ENCODE data around the gene SMCO4.
A peak's percentile ranks its signal among the peaks of the same experiment; 100 is the strongest.
"Not testable (repeated sequence)": the region's sequence is repeated elsewhere in the genome, so short reads cannot be mapped to it uniquely, and the experiment has no call there.

The SMCO4 gene

DNA sequence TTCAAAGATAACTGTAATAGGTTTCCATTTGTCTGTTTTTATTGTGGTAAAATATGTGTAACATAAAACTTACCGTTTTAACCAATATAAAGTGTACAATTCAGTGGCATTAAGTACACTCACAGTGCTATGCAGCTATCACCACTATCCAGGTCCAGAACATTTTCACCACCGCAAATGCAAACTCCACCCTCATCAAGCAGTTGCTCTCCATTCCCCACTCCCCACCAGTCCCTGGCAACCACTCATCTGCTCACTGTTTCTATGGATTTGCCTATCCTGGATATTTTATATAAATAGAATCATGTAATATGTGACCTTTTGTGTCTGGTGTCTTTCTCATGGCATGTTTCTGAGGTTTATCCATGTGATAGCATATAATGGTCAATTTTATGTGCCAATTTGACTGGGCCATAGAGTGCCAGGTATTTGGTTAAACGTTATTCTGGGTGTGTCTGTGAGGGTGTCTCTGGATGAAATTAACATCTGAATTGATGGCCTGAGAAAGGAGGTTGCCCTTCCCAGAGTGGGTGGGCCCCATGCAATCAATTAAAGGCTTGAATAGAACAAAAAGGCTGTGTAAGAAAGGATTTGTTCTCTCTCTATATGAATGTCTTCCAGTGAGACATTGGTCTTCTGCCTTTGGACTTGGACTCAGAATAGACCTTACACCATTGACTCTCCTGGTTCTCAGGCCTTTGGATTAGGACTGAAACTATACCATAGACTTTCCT, 17.2 kb upstream of the SMCO4 start:
- DNase-seq (ENCODE audit: low spot score), result no peak

DNA sequence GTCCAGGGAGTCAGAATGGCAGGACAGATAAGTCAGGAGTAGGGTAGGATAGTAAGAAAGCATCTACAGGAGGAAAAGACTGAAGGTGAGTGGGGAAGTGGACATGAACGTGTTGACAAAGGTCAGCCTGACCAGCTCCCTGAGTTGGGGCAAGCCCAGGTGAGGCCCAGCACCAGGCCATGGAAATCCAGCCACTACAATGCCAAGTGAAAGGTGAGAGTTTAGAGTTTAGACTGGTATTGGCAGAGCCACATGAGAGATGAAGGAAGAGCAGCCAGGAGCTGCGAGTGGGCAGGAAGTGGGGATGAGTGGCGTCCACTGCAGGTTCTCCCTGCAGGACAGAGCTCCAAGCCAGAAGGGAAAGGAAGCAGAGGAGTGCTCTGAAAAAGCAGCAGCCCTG, 16.5 kb upstream of the SMCO4 start:
- DNase-seq (ENCODE audit: low spot score), result no peak

- DNase-seq (ENCODE audit: low spot score), result no peak
Observed at GRCh38 chr11:93552874-93553273, 9.7 kb upstream of the SMCO4 start.

DNA sequence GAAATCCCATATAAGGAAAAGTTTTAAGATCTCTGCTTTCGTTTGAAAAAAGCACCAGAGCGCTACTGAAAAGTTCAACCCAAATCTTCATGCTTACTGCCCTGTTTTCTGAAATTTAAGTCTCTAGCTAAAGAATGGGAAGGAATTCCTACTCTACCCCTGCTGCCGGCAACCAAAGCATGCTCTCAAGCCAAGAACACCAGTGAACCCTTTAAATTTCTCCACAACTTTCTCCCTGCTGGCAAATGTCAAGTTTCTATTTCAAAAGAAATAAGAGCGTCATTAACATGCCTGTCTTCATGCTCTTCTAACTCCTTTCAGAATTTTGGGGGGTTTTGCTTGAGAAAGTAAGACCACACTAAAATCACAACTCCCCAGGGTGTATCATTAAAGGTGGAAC, 6.8 kb upstream of the SMCO4 start:
- no peak for DNase-seq (ENCODE audit: low spot score)

DNA sequence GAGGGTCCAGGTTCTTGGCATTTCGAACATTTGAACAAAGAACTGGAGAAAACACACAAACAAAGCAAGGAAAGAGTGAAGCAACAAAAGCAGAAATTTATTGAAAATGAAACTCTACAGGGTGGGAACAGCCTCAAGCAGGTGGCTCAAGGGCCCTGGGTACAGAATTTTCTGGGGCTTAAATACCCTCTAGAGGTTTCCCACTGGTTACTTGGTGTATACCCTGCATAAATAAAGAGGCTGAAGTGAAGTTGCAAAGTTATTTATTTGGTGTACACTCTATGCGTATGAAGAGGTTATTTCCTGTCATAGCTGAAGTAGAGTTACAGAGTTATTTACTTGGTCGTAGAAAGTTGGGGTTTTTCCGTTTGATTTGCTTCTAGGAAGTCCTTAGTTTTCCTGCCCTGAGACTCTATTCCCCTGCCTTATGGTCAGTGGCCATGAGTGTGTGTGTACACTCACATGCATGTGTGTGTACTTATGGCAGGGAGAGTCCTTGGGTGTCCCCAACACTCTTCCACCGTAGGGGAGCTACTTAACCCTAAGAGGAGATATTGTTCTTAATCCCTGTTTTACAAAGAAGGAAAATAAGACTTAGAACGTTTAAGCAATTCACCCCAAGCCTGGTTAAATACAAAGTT, 5.6 kb upstream of the SMCO4 start:
- no peak for DNase-seq (ENCODE audit: low spot score)

DNA sequence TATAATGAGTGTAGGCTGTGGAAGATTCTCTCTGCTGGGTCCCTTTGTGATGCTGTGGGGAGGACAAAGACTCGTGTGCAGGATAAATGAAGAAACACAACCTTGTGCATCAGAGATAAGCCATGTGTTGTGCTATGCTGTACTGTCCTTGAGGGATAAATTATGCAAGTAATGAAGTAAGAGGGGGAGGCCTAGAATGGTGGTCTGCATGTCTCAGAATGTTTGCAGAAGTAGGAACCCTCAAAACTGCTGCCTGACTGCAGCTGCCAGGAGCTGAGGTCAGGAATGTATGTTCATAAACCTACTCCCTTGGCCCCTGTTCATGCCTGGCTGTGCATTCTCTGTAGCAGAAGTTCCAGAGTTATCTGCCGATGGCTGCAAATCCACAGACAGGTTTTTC, 4.6 kb upstream of the SMCO4 start:
- DNase-seq (ENCODE audit: low spot score), result no peak

DNA sequence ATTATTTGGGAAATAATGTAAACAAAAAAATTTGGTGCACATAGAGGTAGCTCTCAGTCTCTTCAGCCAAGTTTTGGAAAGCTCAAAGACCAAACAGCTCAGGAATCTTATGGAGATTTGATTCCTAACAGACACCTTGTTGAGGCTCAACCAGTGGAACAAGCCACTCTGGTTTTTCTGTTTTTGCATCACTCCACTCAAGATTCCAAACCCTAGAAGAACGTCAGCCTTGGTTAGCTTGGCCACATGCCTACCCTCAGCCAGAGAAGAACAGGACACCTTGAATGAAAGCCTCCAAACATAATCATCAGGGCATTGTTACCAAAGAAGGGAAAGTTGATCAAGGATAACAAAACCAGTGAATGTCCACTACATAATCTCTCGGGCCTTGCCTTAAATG, 3.8 kb upstream of the SMCO4 start:
- no peak for DNase-seq (ENCODE audit: low spot score)

DNA sequence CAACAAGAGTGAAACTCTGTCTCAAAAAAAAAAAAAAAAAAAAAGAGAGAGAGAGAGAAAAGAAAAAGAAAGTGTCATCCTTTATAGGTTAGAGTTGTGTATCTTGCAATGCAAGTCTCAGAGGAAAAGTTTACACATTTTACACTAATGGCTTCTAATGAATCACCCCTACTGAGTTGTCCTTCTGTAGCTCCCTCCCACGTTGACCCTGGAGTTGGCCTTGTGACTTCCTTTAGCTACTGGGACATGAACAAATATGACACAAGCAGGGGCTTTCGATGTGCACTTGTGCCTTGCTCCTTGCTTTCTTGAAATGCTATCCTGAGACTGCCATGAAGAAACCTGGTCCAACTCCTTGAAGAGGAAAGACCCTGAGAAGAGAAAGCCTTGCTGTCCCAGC, 2.4 kb upstream of the SMCO4 start:
- DNase-seq (ENCODE audit: low spot score), result no peak

- no peak for DNase-seq (ENCODE audit: low spot score)
Observed at GRCh38 chr11:93542811-93543229, 371 bp downstream of the SMCO4 start.

DNA sequence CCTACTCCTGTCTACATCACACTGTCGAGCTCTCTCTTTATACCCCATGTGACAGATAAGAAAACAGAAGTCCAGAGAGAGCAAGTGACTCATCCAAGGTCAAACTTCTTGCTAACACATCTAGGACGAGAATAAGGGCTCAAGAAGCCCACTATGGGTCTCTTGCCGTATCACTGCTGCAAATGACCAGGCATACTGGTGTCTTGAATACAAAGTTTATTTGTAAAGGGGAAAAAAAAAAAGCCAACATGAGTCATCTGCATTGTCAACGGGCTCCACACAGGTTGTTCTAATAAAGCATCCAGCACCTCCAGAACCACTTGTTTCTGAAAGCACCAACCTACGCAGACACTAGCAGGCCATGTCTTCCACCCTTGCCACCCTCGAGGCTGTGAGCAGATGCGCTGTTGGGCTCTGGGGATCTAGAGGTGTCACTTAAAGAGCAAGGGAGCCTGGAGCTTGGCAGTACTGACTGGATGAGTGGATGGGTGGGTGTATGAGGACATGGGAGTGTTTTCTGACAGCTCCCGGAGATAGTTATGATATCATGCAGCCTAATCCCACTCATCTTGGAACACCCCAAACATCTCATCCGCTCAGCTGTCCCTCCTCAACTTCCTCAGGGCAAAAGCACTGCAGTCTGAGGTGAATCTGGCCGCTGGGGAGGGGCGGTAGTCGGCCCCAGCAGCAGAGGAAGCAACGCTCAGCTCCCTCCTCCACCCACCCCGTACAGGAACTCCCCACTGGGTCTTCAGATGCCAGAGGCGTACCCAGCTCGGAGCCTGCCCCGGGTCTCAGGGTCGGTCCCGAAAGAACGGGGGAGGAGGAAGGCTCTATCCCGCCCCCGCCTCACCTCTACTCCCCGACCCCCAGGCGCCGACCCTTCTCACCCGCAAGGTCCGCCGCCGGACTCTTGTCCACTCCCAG, 1.0 kb downstream of the SMCO4 start:
- peak; percentile 54 for DNase-seq (ENCODE audit: low spot score)

DNA sequence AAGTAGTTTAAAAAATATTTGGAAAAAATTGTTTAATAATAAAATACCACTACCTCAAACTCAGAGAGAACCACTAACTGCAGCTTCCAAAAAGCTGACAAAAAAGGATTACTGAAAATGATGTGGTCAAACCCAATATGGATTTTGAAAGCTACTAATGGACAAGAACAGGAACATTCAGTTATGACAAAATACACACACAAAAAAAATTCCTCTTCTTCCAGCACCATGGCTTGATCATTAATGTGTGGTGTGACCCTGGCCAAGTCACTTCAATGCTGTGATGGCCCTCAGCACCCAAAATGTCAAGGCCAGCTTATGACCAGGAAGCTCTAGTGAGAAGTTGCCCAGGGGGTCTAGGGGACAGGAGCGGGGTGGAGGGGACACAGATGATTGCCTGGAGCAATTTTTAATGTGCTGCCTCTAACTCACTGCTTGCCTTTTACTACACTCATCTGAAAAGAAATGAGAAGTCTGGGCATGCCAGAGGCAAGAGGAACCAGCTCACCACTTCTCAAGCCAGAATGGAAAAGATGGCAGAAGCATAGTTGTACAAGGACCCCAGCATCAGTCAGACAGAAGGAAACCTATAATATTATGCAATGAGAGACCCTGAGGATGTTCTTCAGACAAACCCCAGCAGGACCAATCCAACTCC, 2.2 kb downstream of the SMCO4 start:
- no peak for DNase-seq (ENCODE audit: low spot score)

DNA sequence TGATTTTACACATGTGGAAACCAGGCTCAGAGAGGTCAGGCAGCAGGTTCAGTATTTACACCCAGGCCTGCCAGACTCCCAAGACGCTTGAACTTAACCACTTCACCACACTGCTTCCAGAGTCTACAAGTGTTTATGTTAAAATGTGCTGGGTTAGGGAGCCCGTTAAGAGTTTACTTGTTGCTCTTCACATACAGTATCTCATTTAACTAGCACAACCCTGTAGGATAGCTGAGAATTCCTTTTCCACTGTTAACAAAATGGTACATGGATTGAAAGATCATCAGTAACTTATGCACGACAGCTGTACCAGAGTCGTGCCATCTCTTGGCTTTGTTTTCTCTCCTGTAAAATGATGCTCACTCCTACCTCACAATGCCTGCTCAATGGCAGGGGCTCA, 2.9 kb downstream of the SMCO4 start:
- DNase-seq (ENCODE audit: low spot score), result no peak

DNA sequence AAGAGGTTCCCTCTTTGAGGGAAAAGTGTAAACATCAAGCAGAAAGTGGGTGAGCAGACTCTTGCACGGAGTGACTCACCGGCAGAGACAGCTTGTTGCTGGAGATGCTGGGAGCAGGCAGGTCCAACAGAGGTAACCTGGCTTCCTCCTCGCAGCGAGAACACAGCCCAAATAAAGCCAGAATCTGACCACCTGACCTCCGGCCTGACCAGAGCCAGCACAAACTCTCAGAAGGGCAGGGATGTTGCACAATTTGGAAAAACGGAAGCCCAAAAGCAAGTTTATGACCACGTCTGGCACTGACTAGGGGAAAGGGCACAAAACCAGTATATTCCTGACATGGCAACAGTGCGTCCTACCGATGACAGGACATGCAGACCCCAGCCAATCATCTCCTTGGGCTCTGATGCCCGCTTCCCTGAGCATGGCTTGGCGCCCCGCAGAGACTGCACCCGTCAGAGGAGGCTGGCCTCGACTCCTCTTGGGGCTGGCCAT, 5.4 kb downstream of the SMCO4 start:
- no peak for DNase-seq (ENCODE audit: low spot score)

GRCh38 chr11:93537049-93537448, 6.1 kb downstream of the SMCO4 start:
- DNase-seq (ENCODE audit: low spot score), result no peak

DNA sequence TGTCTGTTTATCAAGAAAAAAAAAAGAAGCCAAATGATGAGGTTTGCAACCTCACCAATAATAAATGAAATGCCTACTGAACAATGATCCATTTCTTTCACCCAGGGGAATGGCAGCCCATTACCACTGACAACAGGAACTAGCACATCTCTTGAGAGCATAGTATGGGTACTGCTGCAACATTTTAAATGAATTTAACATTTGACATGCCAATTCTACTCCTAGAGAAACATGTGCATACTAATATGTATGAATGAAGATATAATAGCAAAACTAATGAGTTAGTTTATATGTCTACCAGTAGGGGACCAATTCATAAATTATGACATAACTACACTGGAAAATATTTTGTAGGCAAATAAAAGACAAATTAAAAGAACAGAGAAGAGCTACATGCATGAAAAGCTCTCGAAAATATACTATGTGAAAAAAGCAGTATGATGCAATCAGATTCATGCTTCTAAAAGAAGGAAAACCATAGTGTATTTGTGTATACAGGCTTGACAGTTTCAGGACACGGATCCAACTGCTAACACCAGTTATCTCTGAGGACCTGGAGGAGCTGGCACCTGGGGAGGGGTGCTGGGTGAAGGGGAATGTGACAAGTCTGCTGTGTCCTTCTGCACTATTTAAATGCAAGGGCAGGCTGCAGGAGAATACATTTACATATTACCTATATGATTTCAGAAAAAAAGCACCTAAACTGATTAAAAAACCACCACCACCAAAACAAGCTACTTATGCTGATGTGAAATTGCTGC, 6.9 kb downstream of the SMCO4 start:
- no peak for DNase-seq (ENCODE audit: low spot score)

GRCh38 chr11:93535578-93535977, 7.6 kb downstream of the SMCO4 start:
- DNase-seq (ENCODE audit: low spot score), result not testable (repeated sequence)

- DNase-seq (ENCODE audit: low spot score), result no peak
Observed at GRCh38 chr11:93532806-93533205, 10.4 kb downstream of the SMCO4 start.

- DNase-seq (ENCODE audit: low spot score), result no peak
Observed at GRCh38 chr11:93532281-93532789, 10.9 kb downstream of the SMCO4 start.

DNA sequence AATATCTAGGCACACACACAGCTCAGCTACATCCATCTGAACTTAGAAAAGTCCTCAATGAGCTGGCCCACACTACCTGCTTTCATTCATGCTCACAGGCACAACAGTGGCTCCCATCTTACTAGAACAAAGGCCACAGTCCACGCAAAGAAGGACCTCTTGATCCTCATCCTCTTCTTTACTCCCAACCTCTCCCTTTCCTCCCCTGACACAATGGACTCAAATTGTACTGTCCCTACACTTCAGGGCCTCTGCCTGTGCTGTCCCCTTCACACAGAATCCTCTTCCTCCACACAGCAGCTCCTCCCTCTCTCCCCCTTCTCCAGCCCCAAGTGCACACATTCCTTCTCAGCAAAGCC, 12.7 kb downstream of the SMCO4 start:
- DNase-seq (ENCODE audit: low spot score), result no peak

GRCh38 chr11:93529707-93530467, 13.3 kb downstream of the SMCO4 start:
- DNase-seq (ENCODE audit: low spot score), result no peak
